ENCODE data around the gene AXIN1. TPM values are rescaled to one million over a fixed set of nuclear protein-coding genes. Genes with fewer than 3 reads are reported as not detected.

AXIN1 gene
- total RNA-seq, 1 experiment from 2014 or later: 53.3 TPM

DNA sequence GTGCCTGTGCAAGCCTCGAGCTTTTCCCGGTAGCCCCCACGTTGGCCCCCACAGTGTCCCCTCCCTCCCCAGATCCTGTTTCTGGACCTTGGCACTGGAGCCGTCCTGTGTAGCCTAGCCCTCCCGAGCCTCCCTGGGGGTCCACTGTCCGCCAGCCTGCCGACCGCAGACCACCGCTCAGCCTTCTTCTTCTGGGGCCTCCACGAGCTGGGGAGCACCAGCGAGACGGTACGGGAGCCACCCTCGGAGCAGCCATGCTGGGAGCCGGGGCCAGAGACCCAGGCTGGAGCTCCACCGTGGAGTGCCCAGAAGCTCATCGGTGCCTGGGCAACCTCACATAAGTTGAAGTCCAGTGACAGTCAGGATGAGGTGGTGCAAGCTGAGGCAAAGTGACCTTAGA lies 88.6 kb downstream of the AXIN1 start:
- DNase-seq (ENCODE audit: low read depth, low spot score): no peak
- in situ Hi-C loops (cut with HindIII; ENCODE audit: low pct_unique_long_range_greater_than_20kb, low sequenced_read_pairs): no loop called here
- no TSS peak for BruUV-seq (replicated peaks)
- intact Hi-C loops (cut with micrococcal nuclease; ENCODE audit: unreplicated experiment): no loop called here
- H3K4me3 ChIP-seq (ENCODE audit: low read depth in 2 of 2, low read length in 2 of 2): no peak overlapping the region
- ChIA-PET CTCF (no interaction called here), POLR2A (no interaction called here)
- no peaks in the 10 kb centered on the region for H3K36me3 ChIP-seq (ENCODE audit: control insufficient read depth, insufficient read depth, low read length)
- no peak overlapping the region for H3K27ac ChIP-seq (ENCODE audit: low read length)
- TF ChIP-seq POLR2AphosphoS5 (IDR thresholded peaks at IDR 0.05; ENCODE audit: low read depth, low read length): no peak
- TF ChIP-seq SIN3A (IDR thresholded peaks at IDR 0.05; ENCODE audit: borderline replicate concordance, insufficient read depth, low read depth, low read length): no peak
- no peak for TF ChIP-seq TCF7L2 (IDR thresholded peaks at IDR 0.05; ENCODE audit: low read depth, low read length)
- TF ChIP-seq, protein P1, sequence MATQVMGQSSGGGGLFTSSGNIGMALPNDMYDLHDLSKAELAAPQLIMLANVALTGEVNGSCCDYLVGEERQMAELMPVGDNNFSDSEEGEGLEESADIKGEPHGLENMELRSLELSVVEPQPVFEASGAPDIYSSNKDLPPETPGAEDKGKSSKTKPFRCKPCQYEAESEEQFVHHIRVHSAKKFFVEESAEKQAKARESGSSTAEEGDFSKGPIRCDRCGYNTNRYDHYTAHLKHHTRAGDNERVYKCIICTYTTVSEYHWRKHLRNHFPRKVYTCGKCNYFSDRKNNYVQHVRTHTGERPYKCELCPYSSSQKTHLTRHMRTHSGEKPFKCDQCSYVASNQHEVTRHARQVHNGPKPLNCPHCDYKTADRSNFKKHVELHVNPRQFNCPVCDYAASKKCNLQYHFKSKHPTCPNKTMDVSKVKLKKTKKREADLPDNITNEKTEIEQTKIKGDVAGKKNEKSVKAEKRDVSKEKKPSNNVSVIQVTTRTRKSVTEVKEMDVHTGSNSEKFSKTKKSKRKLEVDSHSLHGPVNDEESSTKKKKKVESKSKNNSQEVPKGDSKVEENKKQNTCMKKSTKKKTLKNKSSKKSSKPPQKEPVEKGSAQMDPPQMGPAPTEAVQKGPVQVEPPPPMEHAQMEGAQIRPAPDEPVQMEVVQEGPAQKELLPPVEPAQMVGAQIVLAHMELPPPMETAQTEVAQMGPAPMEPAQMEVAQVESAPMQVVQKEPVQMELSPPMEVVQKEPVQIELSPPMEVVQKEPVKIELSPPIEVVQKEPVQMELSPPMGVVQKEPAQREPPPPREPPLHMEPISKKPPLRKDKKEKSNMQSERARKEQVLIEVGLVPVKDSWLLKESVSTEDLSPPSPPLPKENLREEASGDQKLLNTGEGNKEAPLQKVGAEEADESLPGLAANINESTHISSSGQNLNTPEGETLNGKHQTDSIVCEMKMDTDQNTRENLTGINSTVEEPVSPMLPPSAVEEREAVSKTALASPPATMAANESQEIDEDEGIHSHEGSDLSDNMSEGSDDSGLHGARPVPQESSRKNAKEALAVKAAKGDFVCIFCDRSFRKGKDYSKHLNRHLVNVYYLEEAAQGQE (IDR thresholded peaks at IDR 0.05; ENCODE audit: insufficient read depth in 1 of 2, low read depth in 2 of 2, low read length in 1 of 2): no peak
- TF ChIP-seq, protein P2, sequence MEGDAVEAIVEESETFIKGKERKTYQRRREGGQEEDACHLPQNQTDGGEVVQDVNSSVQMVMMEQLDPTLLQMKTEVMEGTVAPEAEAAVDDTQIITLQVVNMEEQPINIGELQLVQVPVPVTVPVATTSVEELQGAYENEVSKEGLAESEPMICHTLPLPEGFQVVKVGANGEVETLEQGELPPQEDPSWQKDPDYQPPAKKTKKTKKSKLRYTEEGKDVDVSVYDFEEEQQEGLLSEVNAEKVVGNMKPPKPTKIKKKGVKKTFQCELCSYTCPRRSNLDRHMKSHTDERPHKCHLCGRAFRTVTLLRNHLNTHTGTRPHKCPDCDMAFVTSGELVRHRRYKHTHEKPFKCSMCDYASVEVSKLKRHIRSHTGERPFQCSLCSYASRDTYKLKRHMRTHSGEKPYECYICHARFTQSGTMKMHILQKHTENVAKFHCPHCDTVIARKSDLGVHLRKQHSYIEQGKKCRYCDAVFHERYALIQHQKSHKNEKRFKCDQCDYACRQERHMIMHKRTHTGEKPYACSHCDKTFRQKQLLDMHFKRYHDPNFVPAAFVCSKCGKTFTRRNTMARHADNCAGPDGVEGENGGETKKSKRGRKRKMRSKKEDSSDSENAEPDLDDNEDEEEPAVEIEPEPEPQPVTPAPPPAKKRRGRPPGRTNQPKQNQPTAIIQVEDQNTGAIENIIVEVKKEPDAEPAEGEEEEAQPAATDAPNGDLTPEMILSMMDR (IDR thresholded peaks at IDR 0.05): no peak
- H3K4me1 ChIP-seq (ENCODE audit: control insufficient read depth, insufficient read depth, low read length): no peaks in the 10 kb centered on the region; the same call in 1 of the 2 replicates
- ATAC-seq: no peak
- no peaks in the 10 kb centered on the region for H3K27me3 ChIP-seq (ENCODE audit: control insufficient read depth, insufficient read depth, low read length)
- no peaks in the 10 kb centered on the region for H3K9me3 ChIP-seq (ENCODE audit: control insufficient read depth, insufficient read depth, low read depth, low read length)

DNA sequence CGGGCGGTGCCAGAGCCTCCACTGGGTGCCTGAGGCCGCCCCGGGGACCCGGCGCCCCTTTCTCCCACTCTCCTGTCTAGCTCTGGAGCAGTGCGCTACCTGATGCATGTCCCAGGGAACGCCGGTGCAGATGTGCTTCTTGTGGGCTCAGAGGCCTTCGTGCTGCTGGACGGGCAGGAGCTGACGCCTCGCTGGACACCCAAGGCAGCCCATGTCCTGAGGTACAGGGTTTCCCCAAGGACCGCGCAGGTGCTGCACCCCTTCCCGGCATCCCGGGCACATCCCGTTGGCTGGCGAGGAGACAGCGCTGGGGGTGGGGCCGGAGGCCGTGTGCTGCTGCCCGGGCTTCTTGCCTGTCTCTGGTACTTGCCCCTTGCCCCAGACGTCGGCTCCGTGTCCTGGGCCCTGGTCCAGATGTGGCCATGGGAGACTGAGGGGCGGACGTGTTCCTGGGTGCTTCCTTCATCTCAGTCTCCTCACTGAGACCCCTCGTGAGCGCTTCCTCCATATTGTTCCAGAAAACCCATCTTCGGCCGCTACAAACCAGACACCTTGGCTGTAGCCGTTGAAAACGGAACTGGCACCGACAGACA lies 89.2 kb downstream of the AXIN1 start:
- H3K27me3 ChIP-seq (ENCODE audit: control insufficient read depth, insufficient read depth, low read length): no peaks in the 10 kb centered on the region
- intact Hi-C loops (cut with micrococcal nuclease; ENCODE audit: unreplicated experiment) (no loop called here), in situ Hi-C loops (cut with HindIII; ENCODE audit: low pct_unique_long_range_greater_than_20kb, low sequenced_read_pairs) (no loop called here)
- H3K4me1 ChIP-seq (ENCODE audit: control insufficient read depth, insufficient read depth, low read length): no peaks in the 10 kb centered on the region; the same call in 1 of the 2 replicates
- no peak for DNase-seq (ENCODE audit: low read depth, low spot score)
- H3K27ac ChIP-seq (ENCODE audit: low read length): no peak overlapping the region
- no peak overlapping the region for H3K4me3 ChIP-seq (ENCODE audit: low read depth in 2 of 2, low read length in 2 of 2)
- no TSS peak for BruUV-seq (replicated peaks)
- TF ChIP-seq SIN3A (IDR thresholded peaks at IDR 0.05; ENCODE audit: borderline replicate concordance, insufficient read depth, low read depth, low read length) (no peak), POLR2AphosphoS5 (IDR thresholded peaks at IDR 0.05; ENCODE audit: low read depth, low read length) (no peak), TCF7L2 (IDR thresholded peaks at IDR 0.05; ENCODE audit: low read depth, low read length) (no peak)
- TF ChIP-seq, protein P2 (IDR thresholded peaks at IDR 0.05): no peak
- TF ChIP-seq, protein P1 (IDR thresholded peaks at IDR 0.05; ENCODE audit: insufficient read depth in 1 of 2, low read depth in 2 of 2, low read length in 1 of 2): no peak
- H3K36me3 ChIP-seq (ENCODE audit: control insufficient read depth, insufficient read depth, low read length): no peaks in the 10 kb centered on the region
- no peak for ATAC-seq
- ChIA-PET POLR2A (no interaction called here), CTCF (no interaction called here)
- H3K9me3 ChIP-seq (ENCODE audit: control insufficient read depth, insufficient read depth, low read depth, low read length): no peaks in the 10 kb centered on the region
